NCI-H1105 (cell line): Measurements from ENCODE around the gene ERCC1.

ENCODE experiments used
- DNase-seq: peaks from one replicate; lab custom pipeline; 2025; lab: John Stamatoyannopoulos, UW

ERCC1 gene

GRCh38 chr19:45364696-45365095 is 59.0 kb downstream of the ERCC1 start:
- no peak for DNase-seq

- DNase-seq: no peak
Measured at GRCh38 chr19:45363861-45364459, 59.8 kb downstream of the ERCC1 start.

DNA sequence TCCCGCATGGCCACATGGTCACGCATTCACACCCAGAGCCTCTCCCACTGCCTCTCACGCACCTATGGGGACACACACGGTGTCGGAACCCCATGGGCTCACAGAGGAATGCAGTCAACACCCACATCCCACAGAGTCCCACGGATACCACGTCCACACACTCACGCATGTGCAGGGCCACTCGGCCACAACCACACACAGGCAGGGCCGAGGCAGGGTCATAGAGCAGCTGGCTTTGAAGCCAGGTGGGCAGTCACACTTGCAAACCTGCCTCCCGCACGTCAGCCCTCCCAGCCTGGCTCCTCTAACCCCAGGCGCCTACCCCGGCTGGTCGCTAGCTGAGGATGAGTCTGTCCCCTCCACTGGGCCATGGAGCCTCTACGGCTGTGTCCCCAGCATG is 61.4 kb downstream of the ERCC1 start:
- DNase-seq: no peak

- no peak for DNase-seq
Measured at GRCh38 chr19:45361608-45362007, 62.1 kb downstream of the ERCC1 start.

- no peak for DNase-seq
Measured at GRCh38 chr19:45358213-45358792, 65.4 kb downstream of the ERCC1 start.

DNA sequence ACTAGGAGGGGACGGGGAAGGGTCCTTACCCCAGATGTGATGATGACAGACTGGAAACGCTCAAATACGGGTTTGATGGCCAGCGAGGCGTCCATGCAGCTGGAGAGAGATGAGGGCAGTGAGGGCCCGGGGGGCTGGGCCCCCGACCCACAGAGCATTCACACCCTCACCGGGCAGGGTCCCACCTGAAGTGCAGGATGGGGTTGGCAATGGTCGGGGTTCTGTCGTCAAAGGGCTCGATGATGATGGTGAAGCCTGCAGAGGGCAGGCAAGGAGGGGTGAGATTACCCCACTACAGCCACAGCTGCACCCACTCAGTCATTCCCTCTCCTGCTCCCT is 66.3 kb downstream of the ERCC1 start:
- no peak for DNase-seq
